ENCODE results near the gene CIITA.

Gene CIITA

DNA sequence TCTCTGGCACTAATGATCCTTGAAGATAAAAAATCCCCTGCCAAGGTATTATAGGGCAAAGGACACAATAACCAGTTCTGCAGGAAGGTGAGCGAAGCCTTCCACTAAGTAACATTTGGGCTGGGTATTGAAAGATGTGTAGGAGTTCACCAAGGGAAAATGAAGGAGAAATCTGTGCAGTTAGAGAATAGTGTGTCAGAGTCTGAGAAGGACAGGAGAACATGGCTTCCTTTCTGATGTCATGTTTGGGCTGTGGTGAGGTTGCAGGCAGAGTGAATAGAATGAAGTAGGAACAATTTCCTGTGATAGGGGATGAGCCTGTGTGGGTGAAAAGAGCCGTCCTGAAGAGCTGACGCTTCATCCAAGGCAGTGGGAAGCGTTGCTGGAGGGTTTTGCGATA is 24.1 kb upstream of the CIITA start:
- DNase-seq = no peak

DNA sequence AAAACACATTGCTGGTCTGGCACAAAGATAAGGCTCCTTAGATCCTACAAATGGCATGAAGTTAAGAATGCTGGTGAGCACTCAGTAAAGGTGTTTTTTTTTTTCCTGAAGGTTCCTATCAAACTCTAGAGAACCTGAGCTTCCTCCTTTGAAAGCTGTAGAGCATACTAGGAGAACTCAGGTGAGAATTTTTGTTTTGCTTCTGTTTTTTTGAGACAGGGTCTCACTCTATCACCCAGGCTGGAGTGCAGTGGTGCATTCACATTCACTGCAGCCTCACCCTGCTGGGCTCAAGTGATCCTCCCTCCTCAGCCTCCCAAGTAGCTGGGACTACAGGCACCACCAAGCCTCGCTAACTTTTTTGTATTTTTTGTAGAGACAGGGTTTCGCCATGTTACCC is 21.0 kb upstream of the CIITA start:
- DNase-seq = no peak

DNA sequence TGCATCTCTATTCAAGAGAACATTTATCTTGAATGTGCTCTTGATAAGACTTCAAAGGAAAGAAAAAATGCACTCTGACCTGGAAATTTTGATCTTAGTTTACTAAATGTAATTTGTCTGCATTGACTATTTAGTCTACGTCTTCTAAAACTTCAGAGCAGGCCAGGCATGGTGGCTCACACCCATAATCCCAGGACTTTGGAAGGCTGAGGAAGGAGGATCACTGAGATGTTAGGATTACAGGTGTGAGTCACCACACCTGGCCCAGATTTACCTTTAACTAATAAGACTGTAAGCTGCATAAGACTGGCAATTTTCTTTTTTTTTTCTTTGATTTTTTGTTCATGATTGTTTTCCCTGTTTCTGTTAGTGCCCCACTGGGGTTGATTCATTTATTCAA is 18.8 kb upstream of the CIITA start:
- DNase-seq = no peak

DNA sequence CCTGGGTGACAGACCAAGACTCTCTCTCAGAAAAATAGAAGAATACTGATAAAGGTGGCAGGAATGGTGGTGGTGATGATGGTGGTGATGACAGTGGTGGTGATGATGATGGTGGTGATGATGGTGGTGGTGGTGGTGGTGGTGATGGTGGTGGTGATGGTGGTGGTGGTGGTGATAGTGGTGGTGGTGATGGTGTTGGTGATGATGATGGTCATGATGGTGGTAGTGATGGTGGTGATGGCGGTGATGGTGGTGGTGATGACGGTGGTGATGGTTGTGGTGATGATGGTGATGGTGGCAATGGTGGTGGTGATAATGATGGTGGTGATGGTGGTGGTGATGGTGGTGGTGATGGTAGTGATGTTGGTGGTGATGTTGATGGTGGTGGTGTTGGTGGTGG is 18.0 kb upstream of the CIITA start:
- no peak for DNase-seq

DNA sequence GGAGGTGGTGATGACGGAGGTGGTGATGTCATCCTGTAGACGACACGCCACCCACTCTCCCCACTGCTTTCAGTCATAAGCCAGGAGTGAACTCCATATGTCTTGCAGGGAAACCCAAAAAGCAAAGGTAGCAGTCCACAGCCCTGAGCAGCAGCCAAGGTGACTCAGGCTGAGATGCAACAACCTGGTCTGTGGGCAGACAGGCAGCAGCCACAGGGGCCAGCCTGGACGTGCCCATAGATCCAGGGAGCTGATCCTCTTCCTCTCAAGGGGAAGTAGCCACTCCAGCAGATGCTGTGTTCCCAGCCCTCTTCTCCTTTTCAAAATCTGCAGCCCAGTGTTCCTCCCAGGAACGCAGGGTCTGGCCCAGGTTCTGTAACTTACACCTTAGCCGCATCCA is 17.3 kb upstream of the CIITA start:
- DNase-seq = no peak

DNA sequence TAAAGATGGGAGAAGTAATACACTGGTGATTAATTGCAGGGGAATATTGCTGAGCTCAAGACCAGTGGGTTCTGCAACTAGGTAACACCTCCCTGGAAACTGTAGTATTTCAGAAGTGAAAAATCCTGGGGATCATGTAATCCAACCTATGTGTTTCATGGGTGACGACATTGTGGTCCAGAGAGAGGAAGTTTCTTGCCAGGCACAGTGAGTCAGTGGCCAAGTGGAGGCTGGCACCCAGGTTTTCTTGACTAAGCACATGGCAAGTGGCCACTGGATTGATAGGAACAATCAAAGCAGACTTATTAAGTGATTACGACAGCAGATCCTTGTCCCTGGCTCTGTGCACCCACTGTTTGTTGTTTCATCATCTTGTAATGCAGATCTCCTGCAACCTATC is 14.6 kb upstream of the CIITA start:
- no peak for DNase-seq

DNA sequence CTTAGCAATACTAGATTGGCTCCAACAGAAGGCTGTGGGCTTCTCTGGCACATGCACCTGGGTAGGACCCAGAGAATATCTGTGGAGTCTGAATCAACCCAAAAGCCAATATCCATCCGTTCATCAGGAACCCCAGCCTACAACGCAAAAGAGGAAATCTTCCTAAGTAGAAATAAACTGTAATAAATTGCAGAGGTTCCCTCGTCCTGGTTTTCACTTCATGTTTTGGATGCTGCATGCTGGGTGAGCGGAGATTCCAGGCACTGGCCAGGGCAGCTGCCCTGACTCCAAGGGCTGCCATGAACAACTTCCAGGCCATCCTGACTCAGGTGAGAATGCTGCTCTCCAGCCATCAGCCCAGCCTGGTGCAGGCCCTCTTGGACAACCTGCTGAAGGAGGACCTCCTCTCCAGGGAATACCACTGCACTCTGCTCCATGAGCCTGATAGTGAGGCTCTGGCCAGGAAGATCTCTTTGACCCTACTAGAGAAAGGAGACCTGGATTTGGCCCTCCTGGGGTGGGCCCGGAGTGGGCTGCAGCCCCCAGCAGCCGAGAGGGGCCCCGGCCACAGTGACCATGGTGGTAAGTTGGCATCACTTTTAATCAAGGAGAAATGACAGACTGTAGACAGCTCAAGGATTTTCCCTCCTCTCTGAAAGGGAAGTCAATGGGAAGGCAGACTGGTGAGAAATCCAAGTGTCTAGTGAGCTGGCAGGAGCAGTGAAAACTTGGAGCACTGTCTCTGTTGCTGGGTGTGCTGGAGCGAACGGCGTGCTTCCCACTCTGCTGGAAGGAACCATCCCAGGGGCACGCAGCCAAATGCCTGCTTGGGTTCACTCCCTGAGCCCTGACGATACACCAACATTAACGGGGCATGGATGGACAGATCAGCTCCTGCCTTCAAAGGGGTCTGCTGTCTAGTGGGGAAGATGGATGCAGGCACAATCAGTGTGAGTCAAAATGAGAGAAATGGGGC is 10.7 kb upstream of the CIITA start:
- no peak for DNase-seq

DNA sequence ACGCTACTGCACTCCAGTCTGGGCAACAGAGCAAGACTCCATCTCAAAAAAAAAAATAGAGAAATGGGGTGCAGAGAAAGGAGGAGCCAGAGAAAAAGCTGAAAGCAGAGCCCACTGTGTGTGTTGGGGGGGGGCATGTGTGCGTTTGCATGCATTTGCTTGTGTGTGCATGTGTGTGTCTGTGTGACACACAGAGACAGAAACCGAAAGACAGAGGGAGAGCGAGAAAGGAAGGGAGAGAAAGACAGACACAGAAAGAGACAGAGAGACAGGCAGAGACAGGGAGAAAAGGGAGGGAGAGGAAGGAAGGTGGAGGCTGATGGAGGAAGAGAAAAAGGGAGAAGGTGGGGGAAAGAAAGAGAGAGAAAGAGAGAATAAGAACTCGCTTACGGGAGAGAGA is 9.8 kb upstream of the CIITA start:
- DNase-seq = no peak

DNA sequence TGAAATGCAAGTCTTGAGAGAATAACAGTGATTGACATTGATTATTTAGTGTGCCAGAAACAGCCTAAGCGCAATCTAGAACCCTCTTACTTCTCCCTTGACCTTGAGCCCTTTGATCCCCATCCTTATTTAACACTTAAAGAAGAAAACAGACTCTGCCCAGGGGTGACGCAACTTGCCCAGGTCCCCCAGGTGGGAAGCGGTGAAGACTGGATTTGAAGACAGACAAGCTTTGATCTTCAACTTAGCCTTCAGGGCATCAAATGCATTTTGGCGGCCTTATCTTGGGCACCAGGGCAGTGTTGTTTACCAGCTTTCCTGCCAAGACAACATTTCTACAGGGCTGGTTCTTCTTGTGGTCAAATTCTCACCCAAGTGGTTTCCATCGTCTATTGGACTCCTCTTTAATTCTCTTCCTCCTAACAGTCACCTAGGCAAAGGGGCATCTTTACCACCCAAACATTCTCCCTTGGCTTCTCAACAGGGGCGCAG is 8.9 kb upstream of the CIITA start:
- no peak for DNase-seq

DNA sequence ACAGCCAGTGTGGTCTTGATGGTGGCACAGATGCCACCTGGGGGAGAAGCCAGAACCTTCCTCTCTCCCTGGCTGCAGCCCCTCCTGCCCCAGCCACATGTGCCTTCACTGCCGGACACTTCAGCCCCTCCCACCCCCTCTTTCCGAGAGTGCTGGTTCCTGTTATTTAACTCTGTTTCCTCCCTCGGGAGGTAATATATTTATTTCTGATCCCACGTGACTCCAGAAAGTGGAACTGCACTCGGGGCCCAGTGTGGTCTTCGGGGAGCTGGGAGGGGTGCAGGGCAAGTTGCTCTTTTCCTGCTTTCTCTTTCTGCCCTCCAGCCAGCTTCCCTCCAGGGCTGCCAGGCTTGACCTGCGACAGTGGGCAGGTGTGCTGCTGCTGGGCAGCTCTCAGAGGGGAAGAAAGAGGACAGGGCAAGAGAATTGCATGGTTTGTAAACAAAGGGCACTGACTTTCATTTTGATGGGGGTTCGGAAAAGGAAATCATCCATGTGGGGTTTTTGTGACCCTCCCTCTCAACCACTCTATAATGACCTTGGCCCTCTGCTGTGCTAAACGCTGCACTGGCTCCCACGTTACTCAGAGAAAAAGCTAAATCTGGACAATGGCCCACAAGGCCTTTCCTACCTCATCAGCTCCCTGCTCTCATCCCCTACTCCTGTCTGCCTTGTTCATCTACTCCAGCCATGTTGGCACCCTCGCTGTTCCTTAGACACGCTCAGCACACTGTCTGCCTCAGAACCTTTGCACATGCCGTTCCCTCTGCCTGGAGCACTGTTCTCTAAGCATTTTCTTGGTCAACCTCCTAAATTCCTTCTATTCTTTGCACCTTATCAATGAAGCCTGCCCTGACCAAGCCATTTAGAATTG is 8.2 kb upstream of the CIITA start:
- no peak for DNase-seq

DNA sequence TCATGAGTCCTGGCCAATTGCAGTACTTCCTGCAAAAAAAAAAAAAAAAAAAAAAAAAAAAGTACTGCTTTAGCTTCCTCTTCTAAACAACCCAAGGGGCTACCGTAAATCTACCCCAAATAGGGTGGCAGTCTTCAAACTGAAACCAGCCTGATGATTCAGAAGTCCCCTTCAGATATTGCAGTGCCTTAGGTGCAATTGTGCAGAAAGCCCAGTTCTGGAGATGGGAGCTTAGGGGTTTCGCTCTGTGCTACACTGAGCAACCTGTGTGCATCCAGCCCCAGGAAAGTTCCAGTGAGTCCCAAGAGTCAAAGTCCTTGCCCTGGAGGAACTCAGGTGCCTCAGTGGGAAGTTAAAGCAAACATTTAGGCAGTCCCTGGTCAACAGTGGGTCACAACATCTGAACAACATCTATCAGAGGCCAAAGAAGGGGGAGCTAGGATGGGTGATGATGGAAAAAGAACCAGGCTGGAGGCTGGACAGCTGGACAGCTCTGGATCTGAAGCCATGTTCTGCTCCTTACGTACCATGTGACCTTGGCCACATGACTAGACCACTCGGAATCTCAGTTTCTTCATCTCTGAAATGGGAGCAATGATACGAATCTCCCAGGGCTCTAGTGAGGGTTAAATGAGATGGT is 6.7 kb upstream of the CIITA start:
- no peak for DNase-seq

DNA sequence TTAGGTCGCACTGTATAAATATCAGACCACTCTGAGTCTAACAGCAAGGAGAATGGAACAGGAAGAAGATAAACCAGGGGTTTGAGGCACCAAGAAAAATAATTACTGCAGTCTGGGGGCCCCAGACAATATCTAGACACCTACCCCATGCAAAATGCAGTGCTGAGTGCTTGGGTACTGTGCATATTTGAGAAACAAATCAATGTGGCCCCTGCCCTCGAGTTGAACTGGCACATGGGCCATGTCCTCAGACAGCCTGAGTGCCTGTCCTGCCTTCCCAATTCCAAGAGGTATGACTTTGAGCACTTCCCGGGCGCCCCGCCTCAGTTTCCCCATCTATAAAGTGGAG is 6.2 kb upstream of the CIITA start:
- no peak for DNase-seq

DNA sequence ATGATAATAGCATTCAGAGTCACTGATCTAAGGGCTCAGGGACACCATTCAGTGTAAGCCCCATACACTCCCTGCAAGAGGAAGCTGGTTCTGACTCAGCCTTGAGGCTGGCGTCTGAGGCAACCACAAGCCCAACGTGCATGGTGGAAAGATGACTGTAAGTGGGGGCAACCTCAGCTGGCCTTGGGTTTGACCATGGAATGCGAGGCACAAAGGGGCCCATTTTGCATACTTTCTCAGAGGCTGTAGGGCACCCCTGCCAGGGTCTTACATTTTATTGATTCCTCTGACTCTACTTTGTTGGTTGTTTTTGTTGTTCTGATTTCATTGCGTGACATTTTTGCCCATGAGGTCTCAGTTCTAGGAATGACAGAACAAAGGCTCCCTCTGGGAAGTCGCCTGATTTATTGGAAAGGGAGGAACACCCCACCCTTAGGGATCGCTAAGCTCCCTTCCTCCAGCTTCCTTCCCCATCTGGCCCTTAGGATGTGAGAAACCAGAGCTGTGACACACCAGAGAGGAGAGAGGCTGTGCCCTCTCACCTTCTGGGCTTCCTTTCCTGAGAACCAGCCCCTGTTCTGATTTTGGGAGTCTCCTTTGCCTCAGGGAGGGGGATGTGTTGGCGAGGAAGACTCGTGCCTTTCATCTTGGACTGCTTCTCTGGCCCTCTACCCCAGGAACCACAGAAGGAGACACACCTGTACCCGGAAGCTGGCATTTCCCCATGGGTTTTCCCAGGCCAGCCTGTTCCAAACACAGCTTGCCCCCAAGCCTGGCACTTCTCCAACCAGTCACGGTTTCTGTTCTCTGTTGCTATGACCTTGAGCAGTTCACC is 5.6 kb upstream of the CIITA start:
- DNase-seq = peak; percentile 74

DNA sequence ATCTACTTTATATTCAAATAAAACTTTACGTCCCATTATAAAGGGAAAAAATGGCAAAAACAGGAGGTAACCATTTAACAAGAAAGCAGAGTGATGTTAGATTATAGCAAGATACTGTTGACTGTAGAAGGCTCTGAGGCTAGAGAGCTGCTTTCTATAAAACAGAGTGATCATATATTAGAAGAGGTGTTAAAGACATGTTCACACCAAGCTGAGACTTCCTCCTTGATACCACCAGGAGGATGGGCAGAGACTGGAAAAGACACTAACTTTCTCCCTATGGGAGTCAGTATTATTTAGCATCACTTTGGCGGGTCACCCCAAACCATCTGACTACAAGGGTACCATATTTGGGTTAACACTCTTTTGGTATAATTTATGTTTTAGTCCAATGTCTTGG is 687 bp upstream of the CIITA start:
- no peak for DNase-seq

DNA sequence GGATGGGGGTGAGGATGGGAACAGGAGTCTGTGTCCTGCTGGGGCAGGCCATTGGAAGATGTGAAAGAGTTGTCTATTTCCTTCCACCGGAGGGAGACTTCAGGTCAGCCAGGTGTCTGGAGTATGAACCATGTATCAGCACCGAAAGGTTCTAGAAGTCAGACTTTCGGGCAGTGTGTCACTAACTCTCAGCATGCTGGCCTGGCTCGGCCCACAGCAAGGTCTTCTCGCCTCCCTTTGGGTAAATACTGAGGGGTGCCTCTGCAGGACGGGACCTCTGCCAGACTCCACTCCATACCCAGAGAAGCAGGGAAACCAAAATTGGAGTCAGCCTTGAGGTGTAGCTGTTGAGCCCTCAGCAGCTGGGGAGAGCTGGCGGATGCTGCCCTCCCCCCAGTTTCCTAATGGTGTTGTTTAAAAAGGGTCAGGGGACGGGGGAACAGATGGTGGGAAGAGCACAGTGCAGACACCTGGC is 507 bp downstream of the CIITA start:
- DNase-seq = no peak

DNA sequence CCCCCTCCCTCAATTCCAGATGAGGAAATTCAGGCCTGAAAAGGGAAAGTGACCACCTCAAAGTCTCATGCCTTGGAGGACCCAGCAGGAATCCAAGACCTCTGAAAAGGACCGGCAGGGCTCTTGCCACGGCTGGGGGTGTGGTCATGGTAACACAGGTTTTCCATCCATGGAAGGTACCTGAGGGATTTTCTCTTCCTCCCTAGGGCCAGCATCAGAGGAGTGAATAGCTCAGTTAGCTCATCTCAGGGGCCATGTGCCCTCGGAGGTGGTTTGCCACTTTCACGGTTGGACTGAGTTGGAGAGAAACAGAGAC is 1.3 kb downstream of the CIITA start:
- no peak for DNase-seq

DNA sequence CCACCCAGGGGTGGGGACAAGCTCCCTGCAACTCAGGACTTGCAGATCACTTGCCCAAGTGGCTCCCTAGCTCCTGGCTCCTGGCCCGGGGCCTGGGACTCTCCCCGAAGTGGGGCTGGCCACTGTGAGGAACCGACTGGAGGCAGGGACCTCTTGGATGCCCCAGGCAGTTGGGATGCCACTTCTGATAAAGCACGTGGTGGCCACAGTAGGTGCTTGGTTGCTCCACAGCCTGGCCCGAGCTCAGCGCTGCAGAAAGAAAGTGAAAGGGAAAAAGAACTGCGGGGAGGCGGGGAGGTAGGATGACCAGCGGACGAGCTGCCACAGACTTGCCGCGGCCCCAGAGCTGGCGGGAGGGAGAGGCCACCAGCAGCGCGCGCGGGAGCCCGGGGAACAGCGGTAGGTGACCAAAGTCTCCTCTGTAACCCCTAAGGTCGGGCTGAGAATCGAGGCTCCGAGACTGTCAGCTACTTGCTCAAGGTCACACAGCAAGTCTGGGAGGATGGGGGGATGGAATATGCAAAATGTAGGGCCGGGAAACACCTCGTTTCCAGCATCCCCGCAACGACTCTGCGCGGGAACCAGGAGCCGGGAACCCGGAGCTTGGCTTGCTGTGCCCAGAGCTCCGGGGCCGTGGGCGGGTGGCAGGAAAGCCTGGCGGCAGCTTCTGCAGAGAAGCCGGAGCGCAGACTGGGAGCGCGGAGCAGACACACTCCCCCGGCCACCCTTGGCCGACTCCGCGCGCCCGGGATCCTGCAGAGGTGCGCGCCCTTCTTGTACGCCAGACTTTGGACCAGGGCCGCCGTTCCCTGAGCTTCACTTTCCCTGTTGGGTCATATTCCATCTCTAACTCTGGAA is 1.9 kb downstream of the CIITA start:
- peak; percentile 23 for DNase-seq

DNA sequence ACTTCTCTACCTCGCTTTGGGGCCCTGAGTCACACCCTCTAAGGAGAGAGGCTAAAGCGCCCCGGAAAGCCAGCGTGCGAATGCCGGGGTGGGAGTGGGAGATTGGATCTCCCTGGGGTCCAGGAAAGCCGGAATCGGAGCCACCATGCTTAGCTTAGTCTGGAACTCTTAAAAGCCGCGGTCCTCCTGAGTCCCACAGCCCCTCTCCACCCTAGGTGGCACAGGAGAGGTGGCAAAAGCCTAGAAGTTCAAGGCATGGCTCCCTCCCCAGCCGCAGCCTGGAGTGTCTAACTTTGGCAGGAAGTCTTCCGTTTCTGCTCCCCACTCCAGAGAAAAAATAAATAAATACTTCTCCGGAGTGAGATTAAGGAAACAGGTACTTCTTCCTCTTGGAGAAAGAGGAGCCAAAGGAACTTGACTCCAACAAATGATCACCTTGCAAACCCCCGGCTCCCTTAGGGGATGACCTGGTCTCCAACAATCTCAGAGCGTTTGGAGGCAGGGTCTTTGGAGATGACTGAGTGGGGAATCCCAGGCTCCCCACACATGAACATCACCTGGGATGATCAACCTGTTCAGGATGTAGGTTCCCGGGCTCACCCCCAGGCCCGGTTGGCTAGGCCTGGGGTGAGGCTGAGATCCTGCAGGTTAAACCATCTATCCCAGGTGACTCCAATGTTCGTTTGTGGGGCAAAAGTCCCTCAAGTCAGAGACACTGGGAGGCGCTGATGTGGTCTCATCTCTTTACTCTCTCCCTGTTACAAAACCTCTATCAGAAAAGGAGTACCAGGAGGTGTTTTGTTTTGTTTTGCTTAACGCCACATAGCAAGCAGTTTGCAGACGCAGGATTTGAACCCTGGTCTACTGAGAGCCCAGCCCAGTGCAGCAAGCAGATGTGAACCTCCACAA is 2.9 kb downstream of the CIITA start:
- DNase-seq = no peak

DNA sequence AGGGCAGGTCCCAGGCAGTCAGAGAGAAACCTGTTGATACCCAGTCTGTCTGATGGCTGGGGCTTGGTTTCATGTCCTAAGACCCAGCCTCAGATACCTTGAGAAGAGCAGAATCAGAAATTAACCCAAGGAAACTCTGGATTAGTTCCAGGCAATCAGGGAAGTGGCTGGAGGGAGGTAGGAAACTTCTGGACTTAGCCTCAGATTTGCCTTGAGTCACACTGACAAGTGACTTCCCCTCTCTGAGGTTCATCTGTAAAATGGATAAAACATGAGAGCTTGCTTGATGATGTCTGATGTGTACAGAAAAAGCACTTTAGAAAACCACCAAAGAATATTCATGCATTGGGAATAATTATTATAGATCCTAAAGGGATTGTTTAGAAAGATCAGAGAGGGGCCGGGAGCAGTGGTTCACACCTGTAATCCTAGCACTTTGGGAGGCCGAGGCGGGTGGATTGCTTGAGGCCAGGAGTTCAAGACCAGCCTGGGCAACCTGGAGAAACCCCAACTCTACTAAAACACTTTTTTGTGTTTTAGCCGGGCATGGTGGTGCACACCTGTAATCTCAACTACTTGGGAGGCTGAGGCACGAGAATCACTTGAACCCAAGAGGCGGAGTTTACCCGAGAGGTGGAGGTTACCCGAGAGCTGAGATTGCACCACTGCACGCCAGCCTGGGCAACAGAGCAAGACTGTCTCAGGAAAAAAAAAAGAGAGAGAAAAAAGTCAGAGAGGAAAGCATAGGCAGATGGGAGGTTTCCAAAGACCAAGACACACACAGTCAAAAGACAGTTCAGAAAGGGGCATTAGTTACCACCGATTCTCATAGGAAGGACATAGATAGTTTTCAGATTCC is 3.8 kb downstream of the CIITA start:
- no peak for DNase-seq

Measured in DMS79 treated with DMSO at 0.1 percent for 48 hours (cell line).